HEK293 (cell line): Measurements from ENCODE around the gene ZKSCAN4.
A peak's percentile ranks its signal among the peaks of the same experiment; 100 is the strongest.

Source experiments
- RBAK ChIP-seq: fragments of 450-650 bp; formaldehyde crosslinking; IDR thresholded peaks from 2 replicates; pipeline ENCODE4 v1.5.1; 2016; ENCODE audit warnings: missing biosample characterization, missing genetic modification characterization
- REPIN1 ChIP-seq: fragments of 450-650 bp; formaldehyde crosslinking; IDR thresholded peaks from 2 replicates; pipeline ENCODE4 v1.5.1; 2017; ENCODE audit warnings: missing biosample characterization, missing genetic modification characterization, low read depth
- TCF7L2 ChIP-seq: IDR thresholded peaks from 2 replicates; pipeline ENCODE4 v1.6.1; 2011; ENCODE audit warnings: low read depth, mild to moderate bottlenecking, inconsistent platforms, low read length, moderate library complexity, borderline replicate concordance
- YY1 ChIP-seq: fragments of 450-650 bp; formaldehyde crosslinking; IDR thresholded peaks from 2 replicates; pipeline ENCODE4 v1.5.1; 2018; ENCODE audit warnings: missing biosample characterization, missing genetic modification characterization
- ZBTB7A ChIP-seq: fragments of 450-650 bp; formaldehyde crosslinking; IDR thresholded peaks from 2 replicates; pipeline ENCODE4 v1.5.1; 2016; ENCODE audit warnings: low read depth, missing biosample characterization, missing genetic modification characterization
- ZNF175 ChIP-seq: fragments of 450-650 bp; formaldehyde crosslinking; IDR thresholded peaks from 2 replicates; pipeline ENCODE4 v1.5.1; 2016; ENCODE audit warnings: missing biosample characterization, missing genetic modification characterization
- ZNF214 ChIP-seq: fragments of 450-650 bp; formaldehyde crosslinking; IDR thresholded peaks from 2 replicates; pipeline ENCODE4 v1.5.1; 2017; ENCODE audit warnings: missing biosample characterization, mild to moderate bottlenecking, missing genetic modification characterization, borderline replicate concordance
- ZNF416 ChIP-seq: fragments of 450-650 bp; formaldehyde crosslinking; IDR thresholded peaks from 2 replicates; pipeline ENCODE4 v1.5.1; 2016; ENCODE audit warnings: missing biosample characterization, missing genetic modification characterization
- ZNF48 ChIP-seq: fragments of 450-650 bp; formaldehyde crosslinking; IDR thresholded peaks from 2 replicates; pipeline ENCODE4 v1.5.1; 2016; ENCODE audit warnings: missing biosample characterization, missing genetic modification characterization
- ZNF514 ChIP-seq: fragments of 450-650 bp; formaldehyde crosslinking; IDR thresholded peaks from 2 replicates; pipeline ENCODE4 v1.5.1; 2016; ENCODE audit warnings: missing biosample characterization, missing genetic modification characterization
- ZNF529 ChIP-seq: fragments of 450-650 bp; formaldehyde crosslinking; IDR thresholded peaks from 2 replicates; pipeline ENCODE4 v1.5.1; 2017; ENCODE audit warnings: missing genetic modification characterization, missing biosample characterization; ENCODE audit not compliant: insufficient replicate concordance
- ZNF610 ChIP-seq: fragments of 450-650 bp; formaldehyde crosslinking; IDR thresholded peaks from 2 replicates; pipeline ENCODE4 v1.5.1; 2016; ENCODE audit warnings: missing biosample characterization, missing genetic modification characterization, borderline replicate concordance
- ZNF768 ChIP-seq: fragments of 450-650 bp; formaldehyde crosslinking; IDR thresholded peaks from 2 replicates; pipeline ENCODE4 v1.5.1; 2018; ENCODE audit warnings: missing biosample characterization, mild to moderate bottlenecking, missing genetic modification characterization
- ZNF776 ChIP-seq: fragments of 450-650 bp; formaldehyde crosslinking; IDR thresholded peaks from 2 replicates; pipeline ENCODE4 v1.5.0; 2017; ENCODE audit warnings: missing biosample characterization, missing genetic modification characterization, borderline replicate concordance
- ZNF830 ChIP-seq: fragments of 450-650 bp; IDR thresholded peaks from 2 replicates; pipeline ENCODE4 v1.5.0; 2018; ENCODE audit warnings: missing biosample characterization, missing genetic modification characterization, low read depth, mild to moderate bottlenecking, moderate library complexity
- ZXDB ChIP-seq: fragments of 450-650 bp; formaldehyde crosslinking; IDR thresholded peaks from 2 replicates; pipeline ENCODE4 v1.5.1; 2016; ENCODE audit warnings: missing biosample characterization, missing genetic modification characterization
- TF ChIP-seq, protein P1 (sequence below): fragments of 450-650 bp; formaldehyde crosslinking; conservative IDR thresholded peaks from 2 replicates; pipeline ENCODE4 v1.5.1; 2016; ENCODE audit warnings: low read depth, missing biosample characterization, missing genetic modification characterization
- TF ChIP-seq, protein P2 (sequence below): sonication (generic); formaldehyde crosslinking; IDR thresholded peaks from 2 replicates; pipeline ENCODE4 v1.8.1; 2022; ENCODE audit warnings: mild to moderate bottlenecking, moderate library complexity, missing genetic modification reagents
- TF ChIP-seq, protein P3 (sequence below): fragments of 450-650 bp; formaldehyde crosslinking; IDR thresholded peaks from 2 replicates; pipeline ENCODE4 v1.5.1; 2016; ENCODE audit warnings: missing biosample characterization, missing genetic modification characterization
- TF ChIP-seq, protein P4 (sequence below): fragments of 450-650 bp; formaldehyde crosslinking; IDR thresholded peaks from 2 replicates; pipeline ENCODE4 v1.5.1; 2016; ENCODE audit warnings: missing biosample characterization, missing genetic modification characterization
- TF ChIP-seq, protein P5 (sequence below): fragments of 450-650 bp; formaldehyde crosslinking; IDR thresholded peaks from 2 replicates; pipeline ENCODE4 v1.5.1; 2016; ENCODE audit warnings: missing biosample characterization, missing genetic modification characterization, borderline replicate concordance
- TF ChIP-seq, protein P6 (sequence below): fragments of 450-650 bp; formaldehyde crosslinking; conservative IDR thresholded peaks from 2 replicates; pipeline ENCODE4 v1.5.1; 2016; ENCODE audit warnings: low read depth, missing biosample characterization, missing genetic modification characterization

ZKSCAN4 gene

DNA sequence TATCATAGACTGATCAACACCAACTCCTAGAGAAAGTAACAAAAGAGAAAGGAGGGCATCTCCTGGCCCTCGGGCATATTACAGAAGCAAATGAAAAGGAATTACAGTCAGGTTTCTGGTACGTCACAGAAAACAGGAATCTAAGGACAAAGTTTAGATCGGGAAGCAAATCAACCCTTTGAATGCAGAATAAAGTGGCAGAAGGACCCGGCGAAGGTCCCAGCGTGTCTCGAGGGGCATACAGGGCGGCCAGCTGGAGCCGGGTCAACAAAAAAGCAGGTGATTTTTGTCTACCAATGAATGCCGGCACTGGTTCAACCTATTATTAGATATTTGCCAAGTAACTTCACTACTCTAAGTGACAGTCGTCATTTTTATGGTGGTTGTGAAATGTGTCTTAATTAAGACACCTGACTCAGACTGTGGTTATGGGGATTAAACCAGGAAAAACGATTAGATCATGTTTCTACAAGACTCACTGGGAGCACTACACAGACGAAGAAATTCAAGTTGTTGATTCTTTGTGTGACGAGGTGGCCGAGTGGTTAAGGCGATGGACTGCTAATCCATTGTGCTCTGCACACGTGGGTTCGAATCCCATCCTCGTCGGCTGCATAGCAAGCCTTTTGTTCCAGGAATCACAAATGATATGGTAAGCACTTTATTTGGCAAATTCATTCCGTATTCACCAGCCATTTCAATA is 39.4 kb downstream of the ZKSCAN4 start (continued):
- TF ChIP-seq YY1 (peak; percentile 60; the same call in 1 of the 2 replicates), TCF7L2 (peak; percentile 18; the same call in 1 of the 2 replicates), ZNF529 (tag by site-specific recombination) (peak; percentile 52), RBAK (tag by site-specific recombination) (no peak), ZNF416 (tag by site-specific recombination) (no peak), ZNF830 (tag by site-specific recombination) (no peak), ZNF48 (no peak), ZNF514 (tag by site-specific recombination) (no peak), ZNF768 (tag by site-specific recombination) (no peak), ZNF776 (tag by site-specific recombination) (no peak), ZNF610 (tag by site-specific recombination) (peak; percentile 74), ZNF214 (0 out of 2 replicates have a peak, but pooled peaks have one; percentile 43), ZXDB (peak; percentile 75), ZNF175 (tag by site-specific recombination) (no peak), REPIN1 (tag by site-specific recombination) (peak; percentile 74; the same call in 1 of the 2 replicates), ZBTB7A (no peak)
- TF ChIP-seq, protein P1, sequence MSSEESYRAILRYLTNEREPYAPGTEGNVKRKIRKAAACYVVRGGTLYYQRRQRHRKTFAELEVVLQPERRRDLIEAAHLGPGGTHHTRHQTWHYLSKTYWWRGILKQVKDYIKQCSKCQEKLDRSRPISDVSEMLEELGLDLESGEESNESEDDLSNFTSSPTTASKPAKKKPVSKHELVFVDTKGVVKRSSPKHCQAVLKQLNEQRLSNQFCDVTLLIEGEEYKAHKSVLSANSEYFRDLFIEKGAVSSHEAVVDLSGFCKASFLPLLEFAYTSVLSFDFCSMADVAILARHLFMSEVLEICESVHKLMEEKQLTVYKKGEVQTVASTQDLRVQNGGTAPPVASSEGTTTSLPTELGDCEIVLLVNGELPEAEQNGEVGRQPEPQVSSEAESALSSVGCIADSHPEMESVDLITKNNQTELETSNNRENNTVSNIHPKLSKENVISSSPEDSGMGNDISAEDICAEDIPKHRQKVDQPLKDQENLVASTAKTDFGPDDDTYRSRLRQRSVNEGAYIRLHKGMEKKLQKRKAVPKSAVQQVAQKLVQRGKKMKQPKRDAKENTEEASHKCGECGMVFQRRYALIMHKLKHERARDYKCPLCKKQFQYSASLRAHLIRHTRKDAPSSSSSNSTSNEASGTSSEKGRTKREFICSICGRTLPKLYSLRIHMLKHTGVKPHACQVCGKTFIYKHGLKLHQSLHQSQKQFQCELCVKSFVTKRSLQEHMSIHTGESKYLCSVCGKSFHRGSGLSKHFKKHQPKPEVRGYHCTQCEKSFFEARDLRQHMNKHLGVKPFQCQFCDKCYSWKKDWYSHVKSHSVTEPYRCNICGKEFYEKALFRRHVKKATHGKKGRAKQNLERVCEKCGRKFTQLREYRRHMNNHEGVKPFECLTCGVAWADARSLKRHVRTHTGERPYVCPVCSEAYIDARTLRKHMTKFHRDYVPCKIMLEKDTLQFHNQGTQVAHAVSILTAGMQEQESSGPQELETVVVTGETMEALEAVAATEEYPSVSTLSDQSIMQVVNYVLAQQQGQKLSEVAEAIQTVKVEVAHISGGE, result no peak; the same call in 1 of the 2 replicates
- TF ChIP-seq, protein P2, sequence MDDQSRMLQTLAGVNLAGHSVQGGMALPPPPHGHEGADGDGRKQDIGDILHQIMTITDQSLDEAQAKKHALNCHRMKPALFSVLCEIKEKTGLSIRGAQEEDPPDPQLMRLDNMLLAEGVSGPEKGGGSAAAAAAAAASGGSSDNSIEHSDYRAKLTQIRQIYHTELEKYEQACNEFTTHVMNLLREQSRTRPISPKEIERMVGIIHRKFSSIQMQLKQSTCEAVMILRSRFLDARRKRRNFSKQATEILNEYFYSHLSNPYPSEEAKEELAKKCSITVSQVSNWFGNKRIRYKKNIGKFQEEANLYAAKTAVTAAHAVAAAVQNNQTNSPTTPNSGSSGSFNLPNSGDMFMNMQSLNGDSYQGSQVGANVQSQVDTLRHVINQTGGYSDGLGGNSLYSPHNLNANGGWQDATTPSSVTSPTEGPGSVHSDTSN (CRISPR knock-in tag), result no peak; the same call in 1 of the 2 replicates
- TF ChIP-seq, protein P3, sequence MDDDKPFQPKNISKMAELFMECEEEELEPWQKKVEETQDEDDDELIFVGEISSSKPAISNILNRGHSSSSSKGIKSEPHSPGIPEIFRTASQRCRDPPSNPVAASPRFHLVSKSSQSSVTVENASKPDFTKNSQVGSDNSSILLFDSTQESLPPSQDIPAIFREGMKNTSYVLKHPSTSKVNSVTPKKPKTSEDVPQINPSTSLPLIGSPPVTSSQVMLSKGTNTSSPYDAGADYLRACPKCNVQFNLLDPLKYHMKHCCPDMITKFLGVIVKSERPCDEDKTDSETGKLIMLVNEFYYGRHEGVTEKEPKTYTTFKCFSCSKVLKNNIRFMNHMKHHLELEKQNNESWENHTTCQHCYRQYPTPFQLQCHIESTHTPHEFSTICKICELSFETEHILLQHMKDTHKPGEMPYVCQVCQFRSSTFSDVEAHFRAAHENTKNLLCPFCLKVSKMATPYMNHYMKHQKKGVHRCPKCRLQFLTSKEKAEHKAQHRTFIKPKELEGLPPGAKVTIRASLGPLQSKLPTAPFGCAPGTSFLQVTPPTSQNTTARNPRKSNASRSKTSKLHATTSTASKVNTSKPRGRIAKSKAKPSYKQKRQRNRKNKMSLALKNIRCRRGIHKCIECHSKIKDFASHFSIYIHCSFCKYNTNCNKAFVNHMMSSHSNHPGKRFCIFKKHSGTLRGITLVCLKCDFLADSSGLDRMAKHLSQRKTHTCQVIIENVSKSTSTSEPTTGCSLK (tag by site-specific recombination), result no peak
- TF ChIP-seq, protein P4, sequence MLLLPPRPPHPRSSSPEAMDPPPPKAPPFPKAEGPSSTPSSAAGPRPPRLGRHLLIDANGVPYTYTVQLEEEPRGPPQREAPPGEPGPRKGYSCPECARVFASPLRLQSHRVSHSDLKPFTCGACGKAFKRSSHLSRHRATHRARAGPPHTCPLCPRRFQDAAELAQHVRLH (tag by site-specific recombination), result peak; percentile 92; the same call in 1 of the 2 replicates
- TF ChIP-seq, protein P5, sequence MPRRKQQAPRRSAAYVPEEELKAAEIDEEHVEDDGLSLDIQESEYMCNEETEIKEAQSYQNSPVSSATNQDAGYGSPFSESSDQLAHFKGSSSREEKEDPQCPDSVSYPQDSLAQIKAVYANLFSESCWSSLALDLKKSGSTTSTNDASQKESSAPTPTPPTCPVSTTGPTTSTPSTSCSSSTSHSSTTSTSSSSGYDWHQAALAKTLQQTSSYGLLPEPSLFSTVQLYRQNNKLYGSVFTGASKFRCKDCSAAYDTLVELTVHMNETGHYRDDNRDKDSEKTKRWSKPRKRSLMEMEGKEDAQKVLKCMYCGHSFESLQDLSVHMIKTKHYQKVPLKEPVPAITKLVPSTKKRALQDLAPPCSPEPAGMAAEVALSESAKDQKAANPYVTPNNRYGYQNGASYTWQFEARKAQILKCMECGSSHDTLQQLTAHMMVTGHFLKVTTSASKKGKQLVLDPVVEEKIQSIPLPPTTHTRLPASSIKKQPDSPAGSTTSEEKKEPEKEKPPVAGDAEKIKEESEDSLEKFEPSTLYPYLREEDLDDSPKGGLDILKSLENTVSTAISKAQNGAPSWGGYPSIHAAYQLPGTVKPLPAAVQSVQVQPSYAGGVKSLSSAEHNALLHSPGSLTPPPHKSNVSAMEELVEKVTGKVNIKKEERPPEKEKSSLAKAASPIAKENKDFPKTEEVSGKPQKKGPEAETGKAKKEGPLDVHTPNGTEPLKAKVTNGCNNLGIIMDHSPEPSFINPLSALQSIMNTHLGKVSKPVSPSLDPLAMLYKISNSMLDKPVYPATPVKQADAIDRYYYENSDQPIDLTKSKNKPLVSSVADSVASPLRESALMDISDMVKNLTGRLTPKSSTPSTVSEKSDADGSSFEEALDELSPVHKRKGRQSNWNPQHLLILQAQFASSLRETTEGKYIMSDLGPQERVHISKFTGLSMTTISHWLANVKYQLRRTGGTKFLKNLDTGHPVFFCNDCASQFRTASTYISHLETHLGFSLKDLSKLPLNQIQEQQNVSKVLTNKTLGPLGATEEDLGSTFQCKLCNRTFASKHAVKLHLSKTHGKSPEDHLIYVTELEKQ, result peak; percentile 96
- TF ChIP-seq, protein P6, sequence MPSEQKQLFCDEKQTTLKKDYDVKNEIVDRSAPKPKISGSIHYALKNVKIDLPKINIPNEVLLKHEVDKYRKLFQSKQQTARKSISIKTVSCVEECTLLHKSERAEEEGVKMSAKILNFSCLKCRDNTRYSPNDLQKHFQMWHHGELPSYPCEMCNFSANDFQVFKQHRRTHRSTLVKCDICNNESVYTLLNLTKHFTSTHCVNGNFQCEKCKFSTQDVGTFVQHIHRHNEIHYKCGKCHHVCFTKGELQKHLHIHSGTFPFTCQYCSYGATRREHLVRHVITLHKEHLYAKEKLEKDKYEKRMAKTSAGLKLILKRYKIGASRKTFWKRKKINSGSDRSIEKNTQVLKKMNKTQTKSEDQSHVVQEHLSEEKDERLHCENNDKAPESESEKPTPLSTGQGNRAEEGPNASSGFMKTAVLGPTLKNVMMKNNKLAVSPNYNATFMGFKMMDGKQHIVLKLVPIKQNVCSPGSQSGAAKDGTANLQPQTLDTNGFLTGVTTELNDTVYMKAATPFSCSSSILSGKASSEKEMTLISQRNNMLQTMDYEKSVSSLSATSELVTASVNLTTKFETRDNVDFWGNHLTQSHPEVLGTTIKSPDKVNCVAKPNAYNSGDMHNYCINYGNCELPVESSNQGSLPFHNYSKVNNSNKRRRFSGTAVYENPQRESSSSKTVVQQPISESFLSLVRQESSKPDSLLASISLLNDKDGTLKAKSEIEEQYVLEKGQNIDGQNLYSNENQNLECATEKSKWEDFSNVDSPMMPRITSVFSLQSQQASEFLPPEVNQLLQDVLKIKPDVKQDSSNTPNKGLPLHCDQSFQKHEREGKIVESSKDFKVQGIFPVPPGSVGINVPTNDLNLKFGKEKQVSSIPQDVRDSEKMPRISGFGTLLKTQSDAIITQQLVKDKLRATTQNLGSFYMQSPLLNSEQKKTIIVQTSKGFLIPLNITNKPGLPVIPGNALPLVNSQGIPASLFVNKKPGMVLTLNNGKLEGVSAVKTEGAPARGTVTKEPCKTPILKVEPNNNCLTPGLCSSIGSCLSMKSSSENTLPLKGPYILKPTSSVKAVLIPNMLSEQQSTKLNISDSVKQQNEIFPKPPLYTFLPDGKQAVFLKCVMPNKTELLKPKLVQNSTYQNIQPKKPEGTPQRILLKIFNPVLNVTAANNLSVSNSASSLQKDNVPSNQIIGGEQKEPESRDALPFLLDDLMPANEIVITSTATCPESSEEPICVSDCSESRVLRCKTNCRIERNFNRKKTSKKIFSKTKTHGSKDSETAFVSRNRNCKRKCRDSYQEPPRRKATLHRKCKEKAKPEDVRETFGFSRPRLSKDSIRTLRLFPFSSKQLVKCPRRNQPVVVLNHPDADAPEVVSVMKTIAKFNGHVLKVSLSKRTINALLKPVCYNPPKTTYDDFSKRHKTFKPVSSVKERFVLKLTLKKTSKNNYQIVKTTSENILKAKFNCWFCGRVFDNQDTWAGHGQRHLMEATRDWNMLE (tag by site-specific recombination), result 0 out of 2 replicates have a peak, but pooled peaks have one; percentile 11
